HCT116 (cell line): ENCODE results near the gene GRIK3. TPM values are rescaled to one million over a fixed set of nuclear protein-coding genes. Genes with fewer than 3 reads are reported as not detected.

Source experiments
- ATAC-seq: fragments of 200-7000 bp; cut with Tn5 transposase; 2 replicates; pipeline ENCODE4 v1.9.1; 2020; ENCODE audit warnings: mild to moderate bottlenecking, moderate library complexity
- BruUV-seq: library from RNA; stranded (reverse); fragments of 400-500 nt; replicated peaks from 2 replicates; lab custom pipeline; 2021; lab: Mats Ljungman, UMichigan
- CTCF ChIA-PET: fragments of 300-600 bp; sonication (Branson Sonifier 250); formaldehyde crosslinking; loops from one replicate; lab custom pipeline; 2021; ENCODE audit warnings: antibody characterized with exemption; lab: Charles Lee
- POLR2A ChIA-PET: fragments of 300-600, 350-600 bp; sonication (Branson Sonifier 250); formaldehyde crosslinking; loops from one replicate; lab custom pipeline; 2021; ENCODE audit warnings: antibody characterized with exemption; lab: Charles Lee
- RAD21 ChIA-PET, 2 experiments: fragments of 300-600 bp; sonication (Branson Sonifier 250); formaldehyde crosslinking; loops; one replicate each; lab custom pipeline; 2023; ENCODE audit warnings: low total read pairs in 2 of 2; ENCODE audit not compliant: uncharacterized antibody in 2 of 2, unreplicated experiment in 2 of 2, low non-redundant PET in 1 of 2; lab: Charles Lee
- DNase-seq: peaks from one replicate; pipeline ENCODE4 v3.0.0-alpha.2; 2010; ENCODE audit warnings: low read depth, low spot score
- H2AFZ ChIP-seq: fragments of 200-600 bp; shearing (Covaris generic), sonication (generic); 2 replicates; pipeline ENCODE4 v1.6.1; 2017; ENCODE audit warnings: low read depth, mixed run types, mixed read lengths, antibody characterized with exemption, low read length; ENCODE audit not compliant: poor library complexity, severe bottlenecking
- H3K27ac ChIP-seq: 2 replicates; pipeline ENCODE4 v1.5.1; 2012; ENCODE audit warnings: low read depth, low read length
- H3K27me3 ChIP-seq: fragments of 200-600 bp; sonication (generic); 2 replicates; pipeline ENCODE4 v1.6.1; 2016; ENCODE audit warnings: mixed run types, low read length, mixed read lengths; ENCODE audit not compliant: insufficient read depth
- H3K36me3 ChIP-seq, 2 experiments: fragments of 200-500 bp in 1 of 2; fragments of 200-600 bp in 1 of 2; sonication (Bioruptor generic) in 1 of 2; sonication (generic) in 1 of 2; 2 replicates each; pipeline versions ENCODE4 v1.5.1 to v1.6.1; 2014 to 2016; ENCODE audit warnings: low read length in 2 of 2, inconsistent platforms in 1 of 2, mixed read lengths in 1 of 2, mixed run types in 1 of 2; ENCODE audit not compliant: insufficient read depth in 2 of 2, control insufficient read depth in 1 of 2
- H3K4me1 ChIP-seq, 2 experiments: fragments of 200-600 bp in 1 of 2; sonication (generic) in 1 of 2; 2 replicates each; pipeline versions ENCODE4 v1.5.1 to v1.6.1; 2012 to 2017; ENCODE audit warnings: low read length in 2 of 2, inconsistent platforms in 1 of 2, mild to moderate bottlenecking in 1 of 2, mixed read lengths in 1 of 2, mixed run types in 1 of 2, moderate library complexity in 1 of 2; ENCODE audit not compliant: insufficient read depth in 2 of 2, control insufficient read depth in 1 of 2
- H3K4me2 ChIP-seq: fragments of 200-600 bp; sonication (generic); 2 replicates; pipeline ENCODE4 v1.6.1; 2017; ENCODE audit warnings: mixed run types, low read length, mixed read lengths
- H3K4me3 ChIP-seq, 2 experiments: fragments of 200-600 bp in 1 of 2; sonication (generic) in 1 of 2; replicated peaks in 1 of 2; 2 replicates each; pipeline ENCODE4 v1.5.1; 2011 to 2016; ENCODE audit warnings: low read length in 2 of 2, control low read depth in 1 of 2, low read depth in 1 of 2, mild to moderate bottlenecking in 1 of 2, mixed read lengths in 1 of 2, mixed run types in 1 of 2
- H3K79me2 ChIP-seq: fragments of 200-600 bp; sonication (generic); 2 replicates; pipeline ENCODE4 v1.6.1; 2017; ENCODE audit warnings: mild to moderate bottlenecking, mixed run types, low read length, moderate library complexity, mixed read lengths; ENCODE audit not compliant: insufficient read depth
- H3K9ac ChIP-seq: fragments of 200-600 bp; sonication (generic); 2 replicates; pipeline ENCODE4 v1.6.1; 2016; ENCODE audit warnings: low read length, mixed read lengths
- H3K9me2 ChIP-seq: fragments of 200-600 bp; sonication (generic), shearing (Covaris generic); 2 replicates; pipeline ENCODE4 v1.6.1; 2017; ENCODE audit warnings: mixed run types, mild to moderate bottlenecking, moderate library complexity; ENCODE audit not compliant: insufficient read depth
- H3K9me3 ChIP-seq, 2 experiments: fragments of 200-500 bp in 1 of 2; fragments of 200-600 bp in 1 of 2; sonication (Bioruptor generic) in 1 of 2; sonication (generic) in 1 of 2; 2 replicates each; pipeline ENCODE4 v1.6.1; 2014 to 2017; ENCODE audit warnings: low read length in 2 of 2, mixed read lengths in 2 of 2, inconsistent platforms in 1 of 2, low read depth in 1 of 2, mild to moderate bottlenecking in 1 of 2, mixed run types in 1 of 2, moderate library complexity in 1 of 2; ENCODE audit not compliant: control insufficient read depth in 1 of 2, insufficient read depth in 1 of 2
- H4K20me1 ChIP-seq: fragments of 200-600 bp; sonication (generic), shearing (Covaris generic); 2 replicates; pipeline ENCODE4 v1.6.1; 2017; ENCODE audit warnings: mixed run types, mild to moderate bottlenecking, moderate library complexity; ENCODE audit not compliant: insufficient read depth
- ATF3 ChIP-seq: IDR thresholded peaks from 2 replicates; pipeline ENCODE4 v1.6.1; 2012
- CBX3 ChIP-seq: IDR thresholded peaks from 2 replicates; pipeline ENCODE4 v1.6.1; 2012; ENCODE audit warnings: low read depth
- EGR1 ChIP-seq: IDR thresholded peaks from 2 replicates; pipeline ENCODE4 v1.6.1; 2012; ENCODE audit warnings: low read depth
- ELF1 ChIP-seq: IDR thresholded peaks from 2 replicates; pipeline ENCODE4 v1.6.1; 2012; ENCODE audit warnings: low read depth, borderline replicate concordance
- EZH2 ChIP-seq: fragments of 200-600 bp; sonication (generic); IDR thresholded peaks from 2 replicates; pipeline ENCODE4 v1.6.1; 2017; ENCODE audit warnings: antibody characterized with exemption, mixed run types
- FOSL1 ChIP-seq: IDR thresholded peaks from 2 replicates; pipeline ENCODE4 v1.6.1; 2012; ENCODE audit warnings: low read depth
- JUND ChIP-seq: IDR thresholded peaks from 2 replicates; pipeline ENCODE4 v1.6.1; 2012
- POLR2A ChIP-seq: IDR thresholded peaks from 2 replicates; pipeline ENCODE4 v1.7.0; 2011; ENCODE audit warnings: borderline replicate concordance; ENCODE audit not compliant: insufficient read depth, insufficient read length; ENCODE audit errors: extremely low read depth
- REST ChIP-seq: IDR thresholded peaks from 2 replicates; pipeline ENCODE4 v1.6.1; 2012; ENCODE audit warnings: low read depth
- SP1 ChIP-seq: IDR thresholded peaks from 2 replicates; pipeline ENCODE4 v1.6.1; 2012; ENCODE audit warnings: low read depth
- SRF ChIP-seq: IDR thresholded peaks from 2 replicates; pipeline ENCODE4 v1.6.1; 2012; ENCODE audit warnings: low read depth
- TCF7L2 ChIP-seq: IDR thresholded peaks from 2 replicates; pipeline ENCODE4 v1.7.0; 2011; ENCODE audit warnings: borderline replicate concordance, inconsistent platforms; ENCODE audit not compliant: insufficient read depth, insufficient read length; ENCODE audit errors: extremely low read depth
- YY1 ChIP-seq: IDR thresholded peaks from 2 replicates; pipeline ENCODE4 v1.6.1; 2011; ENCODE audit warnings: low read length, low read depth, moderate library complexity, mild to moderate bottlenecking; ENCODE audit not compliant: insufficient replicate concordance; ENCODE audit errors: extremely low read depth
- ZBTB33 ChIP-seq: IDR thresholded peaks from 2 replicates; pipeline ENCODE4 v1.6.1; 2011; ENCODE audit warnings: mild to moderate bottlenecking, low read length, moderate library complexity; ENCODE audit not compliant: insufficient replicate concordance; ENCODE audit errors: extremely low read depth
- ZFX ChIP-seq: fragments of 450-650 bp; IDR thresholded peaks from 2 replicates; pipeline ENCODE4 v1.6.1; 2017
- ZNF274 ChIP-seq: fragments of 200-500 bp; sonication (Bioruptor generic); IDR thresholded peaks from 2 replicates; pipeline ENCODE4 v1.6.1; 2014; ENCODE audit warnings: mild to moderate bottlenecking, low read depth, low read length, inconsistent platforms
- intact Hi-C: fragments of 100-400 bp; cut with micrococcal nuclease; formaldehyde crosslinking; loops from 2 replicates; pipeline ENCODE4 v1.10.0; 2022
- total RNA-seq: library from RNA; stranded (reverse); gene quantifications from one replicate; pipeline ENCODE4 v1.2.1, GENCODE V29; 2021; ENCODE audit not compliant: unreplicated experiment
- TF ChIP-seq, protein P1 (sequence below), 3 experiments: fragments of 200-600 bp in 1 of 3; sonication (generic) in 1 of 3; IDR thresholded peaks in 2 of 3; conservative IDR thresholded peaks in 1 of 3; 2 replicates each; pipeline ENCODE4 v1.5.1; 2012 to 2017; ENCODE audit warnings: low read depth in 2 of 3, low read length in 2 of 3, antibody characterized with exemption in 1 of 3, borderline replicate concordance in 1 of 3, control low read depth in 1 of 3, mild to moderate bottlenecking in 1 of 3, mixed read lengths in 1 of 3, mixed run types in 1 of 3, moderate library complexity in 1 of 3; ENCODE audit not compliant: insufficient read depth in 1 of 3
- TF ChIP-seq, protein P2 (sequence below): IDR thresholded peaks from 2 replicates; pipeline ENCODE4 v1.6.1; 2012

GRIK3 gene
- total RNA-seq, 1 experiment from 2014 or later: not detected

GRCh38 chr1:37055631-37056030 is 21.3 kb upstream of the GRIK3 start:
- TF ChIP-seq, protein P1, sequence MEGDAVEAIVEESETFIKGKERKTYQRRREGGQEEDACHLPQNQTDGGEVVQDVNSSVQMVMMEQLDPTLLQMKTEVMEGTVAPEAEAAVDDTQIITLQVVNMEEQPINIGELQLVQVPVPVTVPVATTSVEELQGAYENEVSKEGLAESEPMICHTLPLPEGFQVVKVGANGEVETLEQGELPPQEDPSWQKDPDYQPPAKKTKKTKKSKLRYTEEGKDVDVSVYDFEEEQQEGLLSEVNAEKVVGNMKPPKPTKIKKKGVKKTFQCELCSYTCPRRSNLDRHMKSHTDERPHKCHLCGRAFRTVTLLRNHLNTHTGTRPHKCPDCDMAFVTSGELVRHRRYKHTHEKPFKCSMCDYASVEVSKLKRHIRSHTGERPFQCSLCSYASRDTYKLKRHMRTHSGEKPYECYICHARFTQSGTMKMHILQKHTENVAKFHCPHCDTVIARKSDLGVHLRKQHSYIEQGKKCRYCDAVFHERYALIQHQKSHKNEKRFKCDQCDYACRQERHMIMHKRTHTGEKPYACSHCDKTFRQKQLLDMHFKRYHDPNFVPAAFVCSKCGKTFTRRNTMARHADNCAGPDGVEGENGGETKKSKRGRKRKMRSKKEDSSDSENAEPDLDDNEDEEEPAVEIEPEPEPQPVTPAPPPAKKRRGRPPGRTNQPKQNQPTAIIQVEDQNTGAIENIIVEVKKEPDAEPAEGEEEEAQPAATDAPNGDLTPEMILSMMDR (IDR thresholded peaks at IDR 0.05 in 2 of 3, conservative IDR thresholded peaks at IDR 0.05 in 1 of 3; ENCODE audit: borderline replicate concordance in 1 of 3, insufficient read depth in 1 of 3, low read depth in 2 of 3, low read length in 2 of 3): no peak
- TF ChIP-seq EZH2: no peak
- no peak for TF ChIP-seq POLR2A
- TF ChIP-seq REST: no peak
- no peak for TF ChIP-seq TCF7L2
- no peak for TF ChIP-seq ATF3
- TF ChIP-seq SP1: no peak
- TF ChIP-seq ZNF274: no peak
- TF ChIP-seq SRF: no peak
- TF ChIP-seq FOSL1: no peak
- no peak for TF ChIP-seq YY1
- no peak for TF ChIP-seq CBX3
- no peak for TF ChIP-seq EGR1
- TF ChIP-seq, protein P2, sequence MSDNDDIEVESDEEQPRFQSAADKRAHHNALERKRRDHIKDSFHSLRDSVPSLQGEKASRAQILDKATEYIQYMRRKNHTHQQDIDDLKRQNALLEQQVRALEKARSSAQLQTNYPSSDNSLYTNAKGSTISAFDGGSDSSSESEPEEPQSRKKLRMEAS: no peak
- no peak for TF ChIP-seq JUND
- TF ChIP-seq ZBTB33: no peak
- no peak for TF ChIP-seq ELF1
- no peak for TF ChIP-seq ZFX
- TF ChIP-seq, all 23 proteins: peak for 0
- no peak for ATAC-seq
- no TSS peak for BruUV-seq

More at GRCh38 chr1:37055631-37056030, 21.3 kb upstream of the GRIK3 start:
- no peaks in the 10 kb centered on the region for H3K4me1 ChIP-seq
- ChIA-PET CTCF (no interaction called here), RAD21 (no interaction called here), POLR2A (no interaction called here)
- H4K20me1 ChIP-seq: no peaks in the 10 kb centered on the region
- peaks cover 41% of the 10 kb centered on the region for H3K27me3 ChIP-seq
- no peaks in the 10 kb centered on the region for H3K36me3 ChIP-seq
- intact Hi-C loops: no loop called here
- no peak for DNase-seq
- H2AFZ ChIP-seq: no peak overlapping the region
- no peak overlapping the region for H3K4me3 ChIP-seq
- no peaks in the 10 kb centered on the region for H3K79me2 ChIP-seq
- H3K27ac ChIP-seq: no peak overlapping the region
- no peak overlapping the region for H3K9ac ChIP-seq
- H3K9me3 ChIP-seq: no peaks in the 10 kb centered on the region
- no peak overlapping the region for H3K4me2 ChIP-seq
- no peaks in the 10 kb centered on the region for H3K9me2 ChIP-seq
